Smooth muscle cell of trachea (primary cell): ENCODE measurements around the gene TPP1. TPM values are rescaled to one million over a fixed set of nuclear protein-coding genes. Genes with fewer than 3 reads are reported as not detected.

Experiments used
- total RNA-seq: library from RNA; depleted of rRNA; stranded (reverse); fragments of >200 nt; gene quantifications from 2 replicates; pipeline ENCODE4 v1.2.1, GENCODE V29; 2014

TPP1 gene
- total RNA-seq = 38.3 and 205 TPM in 2 replicates

GRCh38 chr11:6619004-6619745 lies at the start of gene TPP1:
Gene TPP1, minus strand, starts transcription at chr11:6619422. Its CDS starts 22 bp downstream, at chr11:6619400.

GRCh38 chr11:6655790-6656583 lies 36.8 kb upstream of the TPP1 start, which contains the start of gene DCHS1:
Gene DCHS1, minus strand, starts transcription at chr11:6655809. Its CDS starts 14,196 bp downstream, at chr11:6641613.

GRCh38 chr11:6612213-6613041 lies 6.8 kb downstream of the TPP1 start, which contains the start of gene TAF10:
Gene TAF10, minus strand, starts transcription at chr11:6612216. Its CDS starts 27 bp downstream, at chr11:6612189.

GRCh38 chr11:6603287-6604080 lies 15.7 kb downstream of the TPP1 start, which contains the start of the genes ILK and RRP8:
Gene ILK, plus strand, starts transcription at chr11:6603774. Its CDS starts 498 bp downstream, at chr11:6604272.
Gene RRP8, minus strand, starts transcription at chr11:6603616. Its CDS starts 114 bp downstream, at chr11:6603502.

Other genes starting within 250 kb of the TPP1 start
- gene SMPD1, start 228.9 kb downstream of the TPP1 start, total RNA-seq = 50.8 and 113 TPM in 2 replicates
- 55.3 and 83.9 TPM in 2 replicates for gene APBB1, start 200.3 kb downstream of the TPP1 start, total RNA-seq
- gene HPX, start 178.4 kb downstream of the TPP1 start, total RNA-seq = 0.44 and 1.7 TPM in 2 replicates
- 25.2 and 56.1 TPM in 2 replicates for gene TRIM3, start 145.5 kb downstream of the TPP1 start, total RNA-seq
- gene ARFIP2, start 138.1 kb downstream of the TPP1 start, total RNA-seq = 63.7 and 65.5 TPM in 2 replicates
- 37.1 and 46.1 TPM in 2 replicates for gene TIMM10B, start 137.9 kb downstream of the TPP1 start, total RNA-seq
- 14.2 and 14.7 TPM in 2 replicates for gene DNHD1, start 122.1 kb downstream of the TPP1 start, total RNA-seq
- gene RRP8, start 15.8 kb downstream of the TPP1 start, total RNA-seq = 10.0 and 11.9 TPM in 2 replicates
- gene ILK, start 15.6 kb downstream of the TPP1 start, total RNA-seq = 227 and 239 TPM in 2 replicates
- 46.5 and 87.8 TPM in 2 replicates for gene TAF10, start 7.2 kb downstream of the TPP1 start, total RNA-seq
- 24.4 and 39.2 TPM in 2 replicates for gene DCHS1, start 36.4 kb upstream of the TPP1 start, total RNA-seq
- 32.3 and 48.6 TPM in 2 replicates for gene MRPL17, start 63.9 kb upstream of the TPP1 start, total RNA-seq
- 0.15 and 0.33 TPM in 2 replicates for gene OR2AG2, start 152.6 kb upstream of the TPP1 start, total RNA-seq
- gene OR2AG1, start 163.6 kb upstream of the TPP1 start, total RNA-seq = not detected in 2 replicates
- gene OR6A2, start 180.3 kb upstream of the TPP1 start, total RNA-seq = 0.17 and 0.73 TPM in 2 replicates
- gene OR10A5, start 226.3 kb upstream of the TPP1 start, total RNA-seq = not detected in 2 replicates
- not detected in 2 replicates for gene OR10A2, start 243.6 kb upstream of the TPP1 start, total RNA-seq